Measurements from ENCODE around the gene NRIP1.

GRCh38 chr21:15098181-15098580 lies 33.4 kb upstream of the NRIP1 start:
- TF ChIP-seq CTCF (IDR thresholded peaks at IDR 0.05): no peak
- no peak for TF ChIP-seq EZH2phosphoT487 (IDR thresholded peaks at IDR 0.05)
